Measurements from ENCODE around the gene BTLA.
A peak's percentile ranks its signal among the peaks of the same experiment; 100 is the strongest.

BTLA gene, protein sequence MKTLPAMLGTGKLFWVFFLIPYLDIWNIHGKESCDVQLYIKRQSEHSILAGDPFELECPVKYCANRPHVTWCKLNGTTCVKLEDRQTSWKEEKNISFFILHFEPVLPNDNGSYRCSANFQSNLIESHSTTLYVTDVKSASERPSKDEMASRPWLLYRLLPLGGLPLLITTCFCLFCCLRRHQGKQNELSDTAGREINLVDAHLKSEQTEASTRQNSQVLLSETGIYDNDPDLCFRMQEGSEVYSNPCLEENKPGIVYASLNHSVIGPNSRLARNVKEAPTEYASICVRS

DNA sequence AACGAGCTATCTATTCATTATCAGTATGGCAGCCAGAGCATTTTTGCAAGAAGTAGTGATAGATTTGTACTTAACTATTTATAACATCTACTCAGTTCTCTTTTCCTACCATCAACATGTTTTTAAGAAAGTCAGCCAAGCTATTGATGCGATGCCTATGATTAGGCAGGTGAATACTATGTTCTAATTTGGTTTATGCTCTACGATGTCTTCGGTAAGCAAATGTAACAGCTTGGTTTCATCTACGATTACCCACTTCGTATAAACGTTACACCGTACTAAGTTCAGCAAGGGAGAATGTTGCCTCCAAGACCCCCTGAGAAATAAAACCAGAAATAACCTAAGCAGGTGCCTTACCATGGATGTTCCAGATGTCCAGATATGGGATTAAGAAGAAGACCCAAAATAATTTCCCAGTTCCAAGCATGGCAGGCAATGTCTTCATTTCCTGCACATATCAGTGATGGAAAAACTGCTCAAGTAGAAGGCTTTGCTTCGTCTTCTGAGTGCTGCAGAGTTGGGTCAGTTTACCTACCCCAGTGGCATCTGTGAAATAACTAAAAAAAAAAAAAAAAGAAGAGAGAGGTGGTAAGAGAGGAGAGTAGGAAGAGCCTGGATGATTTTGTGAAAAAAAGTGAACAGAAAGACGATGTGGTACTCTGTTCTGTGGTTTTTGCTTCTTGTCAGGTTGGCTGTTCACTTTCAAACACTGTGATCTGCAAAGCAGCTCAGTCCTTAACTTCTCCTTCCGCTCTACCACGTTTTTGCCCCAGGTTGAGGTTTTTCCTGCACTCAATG lies at the start of gene BTLA:
Gene BTLA (minus strand): TSS at position 559 of the 798 bp plus-strand sequence. CDS start 114 bp downstream, at position 445.
- Histone ChIP-seq H3K4me2 (no peak within 1 kb of the TSS), H4K20me1 (ENCODE audit: insufficient read depth) (no peaks in the 10 kb centered on the region), H3K4me1 (ENCODE audit: low read depth, poor library complexity, severe bottlenecking) (peaks cover 10% of the 10 kb centered on the region), H3K79me2 (ENCODE audit: insufficient read depth, low read depth) (no peaks in the 10 kb centered on the region), H3K27me3 (ENCODE audit: insufficient read depth, low read depth) (no peaks in the 10 kb centered on the region), H3K27ac (no peak within 1 kb of the TSS), H3K9ac (no peak within 1 kb of the TSS), H3K36me3 (ENCODE audit: insufficient read depth) (no peaks in the 10 kb centered on the region), H3K4me3 (IDR thresholded peaks at IDR 0.05; ENCODE audit: insufficient read depth, low read depth, low read length) (no peak within 1 kb of the TSS), H2AFZ (ENCODE audit: low read depth) (no peak within 1 kb of the TSS)
- TF ChIP-seq, protein P1, sequence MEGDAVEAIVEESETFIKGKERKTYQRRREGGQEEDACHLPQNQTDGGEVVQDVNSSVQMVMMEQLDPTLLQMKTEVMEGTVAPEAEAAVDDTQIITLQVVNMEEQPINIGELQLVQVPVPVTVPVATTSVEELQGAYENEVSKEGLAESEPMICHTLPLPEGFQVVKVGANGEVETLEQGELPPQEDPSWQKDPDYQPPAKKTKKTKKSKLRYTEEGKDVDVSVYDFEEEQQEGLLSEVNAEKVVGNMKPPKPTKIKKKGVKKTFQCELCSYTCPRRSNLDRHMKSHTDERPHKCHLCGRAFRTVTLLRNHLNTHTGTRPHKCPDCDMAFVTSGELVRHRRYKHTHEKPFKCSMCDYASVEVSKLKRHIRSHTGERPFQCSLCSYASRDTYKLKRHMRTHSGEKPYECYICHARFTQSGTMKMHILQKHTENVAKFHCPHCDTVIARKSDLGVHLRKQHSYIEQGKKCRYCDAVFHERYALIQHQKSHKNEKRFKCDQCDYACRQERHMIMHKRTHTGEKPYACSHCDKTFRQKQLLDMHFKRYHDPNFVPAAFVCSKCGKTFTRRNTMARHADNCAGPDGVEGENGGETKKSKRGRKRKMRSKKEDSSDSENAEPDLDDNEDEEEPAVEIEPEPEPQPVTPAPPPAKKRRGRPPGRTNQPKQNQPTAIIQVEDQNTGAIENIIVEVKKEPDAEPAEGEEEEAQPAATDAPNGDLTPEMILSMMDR (conservative IDR thresholded peaks at IDR 0.05; ENCODE audit: low read depth, low read length) = no peak

DNA sequence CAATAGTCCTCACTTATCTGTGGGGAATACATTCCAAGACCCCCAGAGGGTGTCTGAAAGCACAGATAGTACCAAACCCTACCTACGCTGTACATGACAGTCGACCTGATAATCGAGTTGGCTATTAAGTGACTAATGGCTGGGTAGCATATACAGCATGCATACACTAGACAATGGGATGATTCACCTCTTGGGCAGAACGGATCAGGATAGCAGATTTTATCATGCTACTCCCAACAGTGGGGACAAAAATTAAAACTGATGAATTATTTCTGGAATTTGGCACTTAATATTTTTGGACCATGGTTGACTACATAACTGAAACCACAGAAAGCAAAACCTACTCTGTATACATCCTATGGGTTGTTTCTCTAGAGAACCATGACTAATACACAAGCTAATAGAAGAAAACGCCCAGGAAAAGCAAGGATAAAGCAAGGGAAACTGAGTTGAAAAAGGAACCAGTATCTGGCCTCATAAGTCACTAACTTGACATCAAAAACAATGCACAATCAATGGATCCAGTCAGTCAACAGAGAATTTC lies 47.0 kb upstream of the BTLA start:
- TF ChIP-seq, protein P1 (conservative IDR thresholded peaks at IDR 0.05; ENCODE audit: low read depth, low read length) = no peak
- Histone ChIP-seq H2AFZ (ENCODE audit: low read depth) (no peak overlapping the region), H3K27me3 (ENCODE audit: insufficient read depth, low read depth) (no peaks in the 10 kb centered on the region), H3K4me2 (no peak overlapping the region), H3K27ac (no peak overlapping the region), H3K4me1 (ENCODE audit: low read depth, poor library complexity, severe bottlenecking) (peaks cover 16% of the 10 kb centered on the region), H4K20me1 (ENCODE audit: insufficient read depth) (no peaks in the 10 kb centered on the region), H3K4me3 (IDR thresholded peaks at IDR 0.05; ENCODE audit: insufficient read depth, low read depth, low read length) (no peak overlapping the region), H3K9ac (no peak overlapping the region), H3K36me3 (ENCODE audit: insufficient read depth) (peaks cover 26% of the 10 kb centered on the region; the same call in 1 of the 2 replicates), H3K79me2 (ENCODE audit: insufficient read depth, low read depth) (peaks cover 6% of the 10 kb centered on the region; the same call in 1 of the 2 replicates)

DNA sequence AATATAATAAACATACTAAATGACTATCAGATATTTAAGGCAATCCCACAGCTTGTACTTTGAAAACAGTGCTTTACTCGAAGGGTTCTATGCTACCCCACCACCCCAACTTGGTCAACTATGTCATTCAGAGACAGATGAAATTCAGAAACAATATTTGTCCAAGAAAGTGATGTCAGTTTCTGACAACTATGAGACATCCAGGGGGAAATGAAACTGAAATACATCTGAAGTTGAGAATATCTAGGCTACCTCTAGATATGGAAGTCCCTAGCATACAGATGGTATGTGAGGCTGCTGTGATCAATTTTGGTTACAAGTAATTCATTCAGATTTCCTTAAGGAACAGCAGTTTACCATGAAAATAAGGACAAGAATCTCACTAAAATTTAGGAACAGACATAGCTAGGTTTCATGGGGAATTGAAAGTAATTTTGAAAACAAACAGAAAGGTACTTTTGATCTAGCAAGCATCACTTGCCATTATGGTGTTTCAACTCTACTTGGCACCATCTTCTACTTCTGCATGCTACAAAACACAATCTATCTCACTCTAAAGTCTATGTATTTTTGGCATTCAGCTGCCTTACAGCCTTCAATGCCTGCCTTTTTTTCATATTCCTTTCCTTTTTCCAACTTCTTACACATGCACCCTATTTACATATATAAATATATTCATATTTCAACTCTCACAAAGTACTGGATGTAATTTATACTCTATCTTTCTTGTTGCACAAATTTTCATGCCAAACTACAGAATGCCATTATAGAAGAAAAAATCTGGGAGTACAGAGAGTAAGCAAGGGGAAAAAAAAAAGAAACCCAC lies 40.8 kb upstream of the BTLA start:
- no peaks in the 10 kb centered on the region for H3K79me2 ChIP-seq (ENCODE audit: insufficient read depth, low read depth)
- H3K4me2 ChIP-seq = no peak overlapping the region; the same call in 1 of the 2 replicates
- H3K36me3 ChIP-seq (ENCODE audit: insufficient read depth) = 0 out of 2 replicates have a peak, but pooled peaks cover 14% of the 10 kb centered on the region
- peaks cover 29% of the 10 kb centered on the region for H3K4me1 ChIP-seq (ENCODE audit: low read depth, poor library complexity, severe bottlenecking)
- no peak overlapping the region for H3K9ac ChIP-seq
- no peak overlapping the region for H2AFZ ChIP-seq (ENCODE audit: low read depth)
- H3K27me3 ChIP-seq (ENCODE audit: insufficient read depth, low read depth) = no peaks in the 10 kb centered on the region
- TF ChIP-seq, protein P1 (conservative IDR thresholded peaks at IDR 0.05; ENCODE audit: low read depth, low read length) = no peak
- no peak overlapping the region for H3K27ac ChIP-seq
- H4K20me1 ChIP-seq (ENCODE audit: insufficient read depth) = no peaks in the 10 kb centered on the region
- no peak overlapping the region for H3K4me3 ChIP-seq (IDR thresholded peaks at IDR 0.05; ENCODE audit: insufficient read depth, low read depth, low read length)

DNA sequence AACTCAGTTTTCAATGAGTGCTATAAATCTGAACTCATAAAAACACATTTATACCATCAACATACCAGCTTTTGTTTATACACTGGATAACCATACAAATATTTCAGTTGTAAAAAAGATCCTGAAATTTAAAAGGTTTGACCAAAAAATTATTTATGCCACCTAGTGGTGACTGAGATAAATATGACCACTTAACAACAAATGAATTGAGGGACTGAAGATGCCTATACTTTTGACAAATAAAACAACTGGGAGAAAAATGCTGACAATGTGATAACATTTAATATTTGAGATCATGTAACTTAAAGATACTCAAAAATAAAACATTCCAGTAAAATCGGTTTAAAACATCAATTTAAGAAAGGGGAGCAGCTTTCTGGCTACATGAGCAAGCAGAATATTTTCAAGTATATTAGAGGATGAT lies 32.1 kb upstream of the BTLA start:
- Histone ChIP-seq H3K4me3 (IDR thresholded peaks at IDR 0.05; ENCODE audit: insufficient read depth, low read depth, low read length) (no peak overlapping the region), H2AFZ (ENCODE audit: low read depth) (no peak overlapping the region), H3K36me3 (ENCODE audit: insufficient read depth) (no peaks in the 10 kb centered on the region), H3K9ac (no peak overlapping the region), H3K4me2 (no peak overlapping the region), H4K20me1 (ENCODE audit: insufficient read depth) (no peaks in the 10 kb centered on the region), H3K4me1 (ENCODE audit: low read depth, poor library complexity, severe bottlenecking) (no peaks in the 10 kb centered on the region), H3K79me2 (ENCODE audit: insufficient read depth, low read depth) (no peaks in the 10 kb centered on the region), H3K27me3 (ENCODE audit: insufficient read depth, low read depth) (no peaks in the 10 kb centered on the region), H3K27ac (no peak overlapping the region)
- TF ChIP-seq, protein P1 (conservative IDR thresholded peaks at IDR 0.05; ENCODE audit: low read depth, low read length) = peak; percentile 87
